GM13976 (cell line): ENCODE data around the gene SRC.

Experiments used
- DNase-seq: peaks from one replicate; pipeline ENCODE4 v3.0.0; 2012; ENCODE audit warnings: low spot score
- CTCF ChIP-seq: IDR thresholded peaks from 2 replicates; pipeline ENCODE4 v1.5.1; 2012; ENCODE audit warnings: borderline replicate concordance, mild to moderate bottlenecking; ENCODE audit not compliant: insufficient read depth; ENCODE audit errors: extremely low read depth, missing control alignments, control extremely low read depth
- in situ Hi-C: fragments of 300-500 bp; cut with MboI; formaldehyde crosslinking; loops from one replicate; pipeline ENCODE4 v1.12.0; 2022; ENCODE audit warnings: low sequenced_read_pairs, mixed read lengths, inconsistent platforms; ENCODE audit not compliant: unreplicated experiment

Gene SRC

GRCh38 chr20:37358366-37359150 lies 12.6 kb downstream of the SRC start:
- in situ Hi-C loops = no loop called here
- DNase-seq = no peak

GRCh38 chr20:37359331-37359730 lies 13.4 kb downstream of the SRC start:
- no peak for DNase-seq
- in situ Hi-C loops = no loop called here
- TF ChIP-seq CTCF = no peak

More at GRCh38 chr20:37358366-37359150, 12.6 kb downstream of the SRC start:
- no peak for TF ChIP-seq CTCF

DNA sequence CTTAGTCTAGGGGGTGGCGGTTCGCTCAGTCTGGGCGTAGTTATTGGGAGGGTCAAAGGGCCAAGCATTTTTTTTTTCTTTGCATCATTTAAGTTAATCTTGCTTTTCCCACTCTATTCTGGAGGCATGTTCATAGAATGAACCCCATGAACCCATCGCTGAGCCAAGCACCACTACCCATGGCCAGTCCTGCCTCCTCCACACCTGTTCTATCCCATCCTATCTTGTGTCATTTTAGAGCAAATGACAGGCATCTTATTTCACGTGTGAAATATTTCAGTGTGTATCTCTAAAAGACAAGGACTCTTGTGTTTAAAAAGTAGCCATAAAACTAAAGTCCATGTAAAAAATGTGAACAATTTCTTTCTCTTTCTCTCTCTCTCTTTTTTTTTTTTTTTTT lies 13.9 kb downstream of the SRC start:
- no peak for DNase-seq
- in situ Hi-C loops = no loop called here
- no peak for TF ChIP-seq CTCF

- in situ Hi-C loops = no loop called here
- TF ChIP-seq CTCF = no peak
- no peak for DNase-seq
Measured at GRCh38 chr20:37360391-37361115, 14.6 kb downstream of the SRC start.

- in situ Hi-C loops = no loop called here
- DNase-seq = no peak
- no peak for TF ChIP-seq CTCF
Measured at GRCh38 chr20:37361336-37361735, 15.4 kb downstream of the SRC start.

GRCh38 chr20:37362231-37362792 lies 16.4 kb downstream of the SRC start:
- in situ Hi-C loops = no loop called here
- no peak for DNase-seq
- no peak for TF ChIP-seq CTCF
